ENCODE measurements around the gene LZTFL1. TPM values are rescaled to one million over a fixed set of nuclear protein-coding genes. Genes with fewer than 3 reads are reported as not detected.

Gene LZTFL1
- total and polyA plus RNA-seq, 2 donors (not counting 3 experiments of a cell fraction or from before 2014, with no cell fraction given) = 18.2 to 26.1 TPM

DNA sequence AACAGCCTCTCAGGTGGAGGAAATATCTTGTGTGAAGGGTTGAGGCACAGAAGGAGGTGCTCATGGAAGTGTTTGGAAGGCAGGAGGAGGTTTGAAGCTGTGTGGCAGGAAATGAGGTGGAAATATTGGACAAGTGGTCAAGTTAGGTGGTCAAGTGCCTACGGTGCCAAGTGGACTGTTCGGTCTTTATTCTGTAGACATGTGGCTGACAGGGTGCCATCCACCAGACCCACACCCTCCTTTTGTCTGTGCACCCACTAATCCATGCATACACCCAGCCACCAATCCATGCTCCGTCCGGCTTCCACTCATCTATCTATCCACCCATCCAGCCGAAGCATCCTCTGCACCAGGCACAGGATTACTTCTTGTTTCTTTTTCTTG lies 47.8 kb downstream of the LZTFL1 start:
- BruUV-seq (replicated peaks) = no TSS peak
- DNase-seq (ENCODE audit: low read depth, low spot score) (no peak), FAIRE-seq (no peak)
- Histone ChIP-seq H3K9ac (replicated peaks; ENCODE audit: extremely low read depth, insufficient read depth, low read length) (no peak overlapping the region), H3K4me3 (replicated peaks in 1 of 3; ENCODE audit: insufficient read depth in 1 of 3, low read depth in 1 of 3, low read length in 3 of 3) (no peak overlapping the region), H3K4me1 (ENCODE audit: control insufficient read depth, extremely low read depth, insufficient read depth, low read length) (peaks cover 8% of the 10 kb centered on the region), H3K9me3 (replicated peaks; ENCODE audit: control insufficient read depth, insufficient read depth, low read length) (no peaks in the 10 kb centered on the region), H3K36me3 (ENCODE audit: control insufficient read depth in 2 of 2, extremely low read depth in 1 of 2, insufficient read depth in 2 of 2, low read length in 2 of 2) (no peaks in the 10 kb centered on the region), H3K79me2 (ENCODE audit: control insufficient read depth, insufficient read depth, low read length) (no peaks in the 10 kb centered on the region), H4K20me1 (replicated peaks; ENCODE audit: control insufficient read depth, extremely low read depth, insufficient read depth, low read length) (no peaks in the 10 kb centered on the region), H3K9me1 (replicated peaks; ENCODE audit: control insufficient read depth, extremely low read depth, insufficient read depth, low read length) (no peaks in the 10 kb centered on the region), H2AFZ (ENCODE audit: low read depth, low read length) (no peak overlapping the region), H3K27ac (ENCODE audit: insufficient read depth, low read depth, low read length) (no peak overlapping the region), H3K4me2 (ENCODE audit: insufficient read depth, low read length) (no peak overlapping the region), H3K27me3 (ENCODE audit: control insufficient read depth in 2 of 2, insufficient read depth in 2 of 2, low read length in 2 of 2) (peaks cover 51 to 64% of the 10 kb centered on the region in 2 experiments)
- TF ChIP-seq POLR2AphosphoS5 (IDR thresholded peaks at IDR 0.05; ENCODE audit: insufficient read depth, low read depth, low read length) (no peak), POLR2A (IDR thresholded peaks at IDR 0.05; ENCODE audit: low read depth, low read length) (no peak), JUN (IDR thresholded peaks at IDR 0.05; ENCODE audit: borderline replicate concordance, insufficient read depth, insufficient read length, low read depth) (no peak), FOS (IDR thresholded peaks at IDR 0.05; ENCODE audit: borderline replicate concordance, insufficient read depth, low read length) (no peak), GATA2 (IDR thresholded peaks at IDR 0.05; ENCODE audit: insufficient read depth, insufficient read length, low read depth, low read length) (no peak), EZH2 (IDR thresholded peaks at IDR 0.05; ENCODE audit: borderline replicate concordance, low read depth, low read length, severe bottlenecking) (no peak), MYC (IDR thresholded peaks at IDR 0.05; ENCODE audit: low read depth, low read length) (no peak)
- TF ChIP-seq, protein P1, sequence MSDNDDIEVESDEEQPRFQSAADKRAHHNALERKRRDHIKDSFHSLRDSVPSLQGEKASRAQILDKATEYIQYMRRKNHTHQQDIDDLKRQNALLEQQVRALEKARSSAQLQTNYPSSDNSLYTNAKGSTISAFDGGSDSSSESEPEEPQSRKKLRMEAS (IDR thresholded peaks at IDR 0.05; ENCODE audit: insufficient read depth, insufficient read length) = no peak
- TF ChIP-seq, protein P2, sequence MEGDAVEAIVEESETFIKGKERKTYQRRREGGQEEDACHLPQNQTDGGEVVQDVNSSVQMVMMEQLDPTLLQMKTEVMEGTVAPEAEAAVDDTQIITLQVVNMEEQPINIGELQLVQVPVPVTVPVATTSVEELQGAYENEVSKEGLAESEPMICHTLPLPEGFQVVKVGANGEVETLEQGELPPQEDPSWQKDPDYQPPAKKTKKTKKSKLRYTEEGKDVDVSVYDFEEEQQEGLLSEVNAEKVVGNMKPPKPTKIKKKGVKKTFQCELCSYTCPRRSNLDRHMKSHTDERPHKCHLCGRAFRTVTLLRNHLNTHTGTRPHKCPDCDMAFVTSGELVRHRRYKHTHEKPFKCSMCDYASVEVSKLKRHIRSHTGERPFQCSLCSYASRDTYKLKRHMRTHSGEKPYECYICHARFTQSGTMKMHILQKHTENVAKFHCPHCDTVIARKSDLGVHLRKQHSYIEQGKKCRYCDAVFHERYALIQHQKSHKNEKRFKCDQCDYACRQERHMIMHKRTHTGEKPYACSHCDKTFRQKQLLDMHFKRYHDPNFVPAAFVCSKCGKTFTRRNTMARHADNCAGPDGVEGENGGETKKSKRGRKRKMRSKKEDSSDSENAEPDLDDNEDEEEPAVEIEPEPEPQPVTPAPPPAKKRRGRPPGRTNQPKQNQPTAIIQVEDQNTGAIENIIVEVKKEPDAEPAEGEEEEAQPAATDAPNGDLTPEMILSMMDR (IDR thresholded peaks at IDR 0.05; ENCODE audit: extremely low read depth in 1 of 2, insufficient read depth in 1 of 2, low read depth in 1 of 2, low read length in 2 of 2) = no peak
- dilution Hi-C loops (cut with MboI; ENCODE audit: extremely low pct_ligation_motif_present, low sequenced_read_pairs) (no loop called here), intact Hi-C loops (cut with micrococcal nuclease) (no loop called here)
- CTCF ChIA-PET = interaction anchor here (1.1 kb wide), 1 partner anchor 31 kb away, joined by 3 read pairs; no protein-coding TSS in a partner anchor
- POLR2A ChIA-PET = no interaction called here
